Gastrocnemius medialis (tissue), 4 donors: Measurements from ENCODE around the gene ZWILCH.

ENCODE experiments used
- CTCF ChIP-seq, 5 experiments: fragments of 450-650 bp in 3 of 5; fragments of 200-600 bp in 2 of 5; sonication (generic) in 2 of 5; IDR thresholded peaks in 4 of 5; conservative IDR thresholded peaks in 1 of 5; 1 replicate in 4 of 5; 2 replicates in 1 of 5; pipeline ENCODE4 v1.5.1; 2016 to 2019; ENCODE audit warnings: antibody characterized with exemption in 5 of 5, mild to moderate bottlenecking in 3 of 5, moderate library complexity in 3 of 5
- POLR2A ChIP-seq, 2 donors: fragments of 450-650 bp; IDR thresholded peaks; one replicate each; pipeline ENCODE4 v1.6.1; 2017; ENCODE audit warnings: antibody characterized with exemption in 2 of 2, mild to moderate bottlenecking in 2 of 2, moderate library complexity in 2 of 2

- no peak for TF ChIP-seq POLR2A (IDR thresholded peaks at IDR 0.05)
- TF ChIP-seq CTCF (IDR thresholded peaks at IDR 0.05 in 4 of 5, conservative IDR thresholded peaks at IDR 0.05 in 1 of 5) = peak in 2 of 5 experiments; percentile 15 to 26
These were observed 6.4 kb upstream of the ZWILCH start for GRCh38 chr15:66498501-66499386.
